Suppressor macrophage (primary cell): ENCODE data around the gene FGF2.
"Not testable (repeated sequence)": the region's sequence is repeated elsewhere in the genome, so short reads cannot be mapped to it uniquely, and the experiment has no call there.

ENCODE experiments used
- DNase-seq, 4 experiments: peaks; one replicate each; pipeline ENCODE4 v3.0.0-alpha.2; 2020 to 2022
- total RNA-seq, 17 experiments: gene quantifications; one replicate each; lab custom pipeline; 2026; ENCODE audit warnings: mixed read lengths in 6 of 17, inconsistent platforms in 3 of 17; lab: John Stamatoyannopoulos, UW

Gene FGF2
- total RNA-seq, result 0 to 2.0 (median 0) reads per million in 17 experiments

- DNase-seq, result peak; percentile 2 to 47 (median 20)
These were observed at the start of gene FGF2 for GRCh38 chr4:122826553-122827257. FGF2 (plus strand) TSS chr4:122826831; CDS start chr4:122827175, 344 bp downstream.

GRCh38 chr4:122776916-122777315 is 49.7 kb upstream of the FGF2 start:
- DNase-seq, result no peak

GRCh38 chr4:122777846-122778673 is 48.6 kb upstream of the FGF2 start:
- DNase-seq, result no peak

- DNase-seq, result no peak
These were observed 45.1 kb upstream of the FGF2 start for GRCh38 chr4:122781486-122781885.

GRCh38 chr4:122783301-122784215 is 43.1 kb upstream of the FGF2 start:
- no peak for DNase-seq

- no peak for DNase-seq
These were observed 42.4 kb upstream of the FGF2 start for GRCh38 chr4:122784261-122784660.

GRCh38 chr4:122785099-122785498 is 41.5 kb upstream of the FGF2 start:
- DNase-seq, result no peak

- not testable (repeated sequence) for DNase-seq
These were observed 40.3 kb upstream of the FGF2 start for GRCh38 chr4:122786296-122786695.

GRCh38 chr4:122786920-122787319 is 39.7 kb upstream of the FGF2 start:
- not testable (repeated sequence) for DNase-seq

- DNase-seq, result no peak
These were observed 38.7 kb upstream of the FGF2 start for GRCh38 chr4:122787940-122788339.

- DNase-seq, result no peak
These were observed 37.7 kb upstream of the FGF2 start for GRCh38 chr4:122788935-122789334.

- DNase-seq, result no peak
These were observed 32.8 kb upstream of the FGF2 start for GRCh38 chr4:122793811-122794210.

GRCh38 chr4:122796801-122797404 is 29.7 kb upstream of the FGF2 start:
- no peak for DNase-seq

GRCh38 chr4:122797405-122798094 is 29.1 kb upstream of the FGF2 start:
- DNase-seq, result no peak

GRCh38 chr4:122798101-122798500 is 28.5 kb upstream of the FGF2 start:
- peak in 3 of 4 experiments; percentile 2 to 28 (median 23) for DNase-seq

GRCh38 chr4:122798917-122799316 is 27.7 kb upstream of the FGF2 start:
- DNase-seq, result no peak

- no peak for DNase-seq
These were observed 22.8 kb upstream of the FGF2 start for GRCh38 chr4:122803788-122804208.

- no peak for DNase-seq
These were observed 19.5 kb upstream of the FGF2 start for GRCh38 chr4:122806981-122807679.

GRCh38 chr4:122810669-122811068 is 16.0 kb upstream of the FGF2 start:
- DNase-seq, result no peak

- DNase-seq, result not testable (repeated sequence)
These were observed 14.8 kb upstream of the FGF2 start for GRCh38 chr4:122811781-122812180.

GRCh38 chr4:122812823-122813222 is 13.8 kb upstream of the FGF2 start:
- not testable (repeated sequence) for DNase-seq
